8988T (cell line): ENCODE data around the gene CFAP46.

Experiments used
- DNase-seq: peaks from one replicate; pipeline ENCODE4 v3.0.0; 2011

Gene CFAP46

DNA sequence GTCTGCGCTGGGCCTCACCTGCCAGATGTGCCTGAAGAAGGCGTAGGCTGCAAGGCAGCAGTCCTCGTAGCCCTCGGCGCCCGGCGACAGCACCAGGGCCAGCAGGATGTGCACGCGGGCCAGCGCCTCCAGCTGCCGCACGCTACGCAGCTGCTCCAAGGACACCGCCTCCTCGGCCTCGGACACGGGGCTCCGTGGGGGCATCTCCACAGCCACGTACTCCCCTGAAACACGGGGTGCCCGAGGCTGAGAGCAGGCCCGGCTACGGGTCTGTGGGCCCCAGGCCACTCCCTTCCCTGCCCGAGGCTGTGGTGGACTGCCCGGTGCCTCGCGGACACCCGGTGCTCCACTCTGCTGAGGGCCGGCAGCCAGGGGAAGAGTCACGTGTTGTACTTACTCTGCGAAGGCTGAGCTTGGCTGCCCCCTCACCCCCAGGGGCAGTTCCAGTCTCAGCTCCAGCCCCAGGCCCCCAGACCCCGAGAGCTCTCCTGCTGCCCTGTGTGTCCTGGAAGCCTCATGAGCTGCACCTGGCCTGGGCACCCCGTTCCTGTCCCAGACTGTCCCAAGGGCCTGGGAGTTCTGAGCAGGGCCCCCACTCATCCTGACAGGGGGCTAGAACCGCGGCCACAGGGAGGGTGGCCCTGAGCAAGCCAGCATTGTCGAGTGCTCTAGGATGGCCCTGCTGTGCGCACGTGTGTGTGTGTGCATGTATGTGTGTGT, 62.8 kb downstream of the CFAP46 start:
- no peak for DNase-seq

DNA sequence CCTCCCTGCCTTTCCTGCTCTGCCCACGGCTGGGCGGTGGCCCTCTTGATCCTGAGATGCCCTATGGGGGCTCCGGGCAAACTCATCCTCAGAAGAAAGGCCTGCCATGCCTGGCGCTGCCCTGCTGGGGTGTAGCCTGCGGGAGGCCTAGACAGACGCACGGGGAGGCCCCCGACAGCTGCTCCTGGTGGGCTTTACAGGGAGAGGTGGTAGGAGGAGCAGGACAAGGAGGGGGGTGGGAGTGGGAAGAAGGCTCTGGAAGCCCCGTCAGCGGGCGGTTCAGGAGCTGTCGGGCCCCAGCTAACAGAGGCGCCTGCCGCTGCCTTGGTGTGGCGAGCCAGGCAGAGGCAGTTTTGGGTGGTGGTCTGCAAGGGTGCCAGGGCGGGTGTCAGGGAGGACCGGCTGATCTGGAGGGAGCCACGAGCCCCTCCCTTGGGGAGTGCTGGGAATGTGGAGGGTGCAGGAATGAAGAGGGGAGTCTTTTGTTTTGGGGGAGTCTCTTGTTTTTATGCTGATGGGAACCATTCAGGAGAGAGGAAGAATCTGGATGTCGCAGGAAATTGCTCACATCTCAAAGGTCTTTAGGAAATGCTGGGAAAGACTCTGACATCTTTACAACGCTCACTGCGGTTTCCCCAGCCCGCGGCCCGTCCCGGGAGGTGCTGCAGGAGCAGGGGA, 63.5 kb downstream of the CFAP46 start:
- DNase-seq, result no peak

DNA sequence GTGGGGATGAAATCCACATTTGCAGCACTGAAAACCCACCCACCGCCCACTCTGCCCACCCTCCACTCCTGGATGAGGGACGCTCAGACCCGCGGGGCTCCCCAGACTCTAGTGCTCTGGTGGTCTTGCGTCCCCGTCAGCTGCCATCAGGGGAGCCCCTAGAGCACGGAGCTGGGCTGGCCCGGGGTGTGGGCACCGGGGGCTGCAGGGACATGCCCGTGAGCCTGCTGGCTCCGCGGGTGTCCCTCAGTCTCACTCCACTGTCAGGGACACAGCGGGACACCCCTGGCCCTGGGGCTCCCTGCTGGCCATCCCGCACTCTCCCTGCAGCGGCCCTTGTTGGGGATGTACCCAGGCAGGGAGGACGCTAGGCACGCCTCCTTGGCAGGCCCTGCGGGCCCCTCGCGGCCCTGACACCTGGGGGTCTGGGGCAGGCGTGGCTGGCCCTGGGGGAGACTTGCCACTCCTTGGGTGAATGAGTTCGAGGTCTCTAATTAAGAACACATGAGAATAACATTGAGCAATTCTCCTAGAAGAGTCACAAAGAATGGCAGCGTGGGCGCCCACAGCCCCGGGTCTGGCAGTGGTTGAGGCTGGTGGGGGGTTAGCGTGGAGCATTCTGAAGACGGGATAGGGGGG, 64.2 kb downstream of the CFAP46 start:
- no peak for DNase-seq

DNA sequence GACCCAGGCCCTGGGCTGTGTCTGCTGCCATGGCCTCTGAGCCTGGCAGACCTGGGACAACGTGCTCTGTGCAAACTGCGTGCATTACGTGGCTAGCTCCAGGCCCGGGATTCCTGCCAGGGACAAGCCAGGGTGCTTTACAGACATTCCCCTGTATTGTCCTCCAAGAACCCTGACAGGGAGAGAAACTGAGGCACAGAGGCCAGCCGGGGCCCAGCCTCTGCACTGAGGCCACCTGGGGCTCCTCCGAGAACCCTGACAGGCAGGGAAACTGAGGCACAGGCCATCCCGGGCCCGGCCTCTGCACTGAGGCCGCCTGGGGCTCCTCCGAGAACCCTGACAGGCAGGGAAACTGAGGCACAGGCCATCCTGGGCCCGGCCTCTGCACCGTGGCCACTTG, 64.9 kb downstream of the CFAP46 start:
- DNase-seq, result no peak

DNA sequence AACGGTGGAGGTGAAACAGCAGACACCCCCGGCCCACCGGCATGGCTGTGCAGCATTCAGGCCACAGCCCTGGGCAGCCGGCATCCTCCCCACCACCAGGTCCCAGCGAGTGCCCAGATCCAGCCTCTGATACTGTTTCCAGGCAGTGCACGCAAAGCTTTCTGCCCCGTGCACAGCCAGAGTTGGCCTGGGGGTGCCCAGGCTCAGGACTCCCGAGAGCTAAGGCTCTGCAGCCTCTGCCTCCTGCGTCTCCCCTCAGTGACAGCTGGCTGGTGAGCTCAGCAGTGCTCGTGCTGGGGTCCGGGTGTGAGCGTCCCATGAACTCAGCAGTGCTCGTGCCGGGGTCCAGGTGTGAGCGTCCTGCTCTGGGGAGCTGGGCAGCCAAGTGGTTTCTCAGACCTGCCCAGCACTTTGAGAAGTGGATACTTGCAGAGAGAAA, 65.4 kb downstream of the CFAP46 start:
- DNase-seq, result no peak

DNA sequence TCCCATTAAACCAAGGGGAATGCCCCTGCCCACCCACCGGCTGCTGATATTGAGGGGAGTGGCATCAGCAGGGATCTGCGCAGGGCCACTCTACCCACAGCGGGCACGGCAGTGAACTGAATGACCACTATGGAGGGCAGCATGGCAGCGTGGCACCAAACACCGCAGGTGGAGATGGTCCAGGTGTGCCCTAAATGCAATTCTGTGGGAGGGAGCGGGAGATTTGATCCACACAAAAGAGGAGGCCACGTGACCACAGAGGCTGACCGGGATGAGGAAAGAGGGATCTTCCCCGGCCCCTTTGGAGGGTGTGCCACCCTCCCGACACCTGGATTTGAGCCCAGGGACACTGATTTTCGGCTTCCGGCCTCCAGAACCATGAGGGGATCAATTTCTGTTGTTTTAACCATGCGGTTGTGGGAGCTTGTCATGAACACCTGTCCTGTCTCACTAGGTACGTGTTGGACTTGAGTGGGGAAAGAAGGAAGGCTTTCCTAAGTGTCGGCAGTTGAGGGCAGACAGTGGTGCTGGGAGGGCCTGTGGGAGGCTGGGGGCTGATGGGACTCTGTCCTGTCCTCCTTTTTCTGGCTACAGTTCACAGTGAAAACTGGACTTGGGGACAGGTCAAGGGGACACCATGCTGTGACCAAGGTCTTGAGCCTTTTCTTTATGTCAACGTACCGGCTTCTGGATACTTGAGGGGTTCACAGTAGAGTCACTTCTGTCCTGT, 66.1 kb downstream of the CFAP46 start:
- DNase-seq, result no peak

DNA sequence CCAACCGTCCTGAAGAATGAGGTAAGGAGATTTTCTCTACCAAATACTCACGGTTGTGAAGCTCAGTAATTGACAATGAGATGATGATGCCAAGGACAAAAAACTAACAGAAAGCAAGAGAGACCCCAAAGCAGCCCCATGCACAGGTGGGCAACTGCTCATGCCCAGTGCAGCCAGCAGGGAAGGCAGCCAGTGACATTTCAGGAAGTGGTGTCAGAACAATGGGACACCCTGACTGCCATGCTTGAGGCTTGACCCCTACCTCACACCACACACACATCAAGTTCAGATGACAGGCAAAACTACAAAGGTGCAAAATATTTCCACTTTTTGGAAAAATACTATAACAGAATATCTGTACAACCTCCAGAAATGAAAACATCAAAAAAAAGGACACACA, 66.9 kb downstream of the CFAP46 start:
- no peak for DNase-seq

DNA sequence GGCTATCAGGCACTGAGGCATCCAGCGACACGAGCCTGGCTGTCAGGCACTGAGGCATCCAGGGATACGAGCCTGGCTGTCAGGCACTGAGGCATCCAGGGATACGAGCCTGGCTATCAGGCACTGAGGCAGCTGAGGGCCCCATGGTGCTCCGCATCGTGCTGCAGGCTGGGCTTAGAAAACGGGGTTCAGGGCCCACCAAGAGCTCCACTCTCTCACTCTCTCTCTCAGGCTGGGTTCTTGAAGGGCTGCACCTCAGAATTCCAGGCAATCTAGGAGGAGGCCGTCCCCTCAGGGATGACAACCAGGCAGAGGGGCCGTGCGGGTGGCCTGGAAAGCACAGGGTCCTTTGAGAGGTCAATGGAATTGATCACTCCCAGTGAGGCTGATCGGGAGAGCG, 69.0 kb downstream of the CFAP46 start:
- DNase-seq, result no peak

DNA sequence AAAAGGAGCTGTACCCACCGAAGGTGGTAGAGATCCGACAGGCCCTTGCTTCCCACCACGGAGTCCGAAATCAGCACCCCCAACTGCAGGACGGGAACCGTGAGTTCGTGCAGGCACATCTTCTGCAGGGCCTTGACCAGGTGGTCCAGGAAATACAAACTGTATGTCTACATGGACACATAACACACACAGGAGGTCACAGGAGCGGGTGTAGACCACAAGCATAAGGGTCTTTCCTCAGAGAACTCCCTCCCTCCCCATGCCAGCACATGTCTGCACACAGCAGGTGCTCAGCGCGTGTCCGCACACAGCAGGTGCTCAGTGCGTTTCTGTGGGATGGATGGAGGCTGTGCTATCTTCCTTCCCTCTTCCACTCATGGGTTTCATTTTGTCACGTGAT, 69.7 kb downstream of the CFAP46 start:
- no peak for DNase-seq

DNA sequence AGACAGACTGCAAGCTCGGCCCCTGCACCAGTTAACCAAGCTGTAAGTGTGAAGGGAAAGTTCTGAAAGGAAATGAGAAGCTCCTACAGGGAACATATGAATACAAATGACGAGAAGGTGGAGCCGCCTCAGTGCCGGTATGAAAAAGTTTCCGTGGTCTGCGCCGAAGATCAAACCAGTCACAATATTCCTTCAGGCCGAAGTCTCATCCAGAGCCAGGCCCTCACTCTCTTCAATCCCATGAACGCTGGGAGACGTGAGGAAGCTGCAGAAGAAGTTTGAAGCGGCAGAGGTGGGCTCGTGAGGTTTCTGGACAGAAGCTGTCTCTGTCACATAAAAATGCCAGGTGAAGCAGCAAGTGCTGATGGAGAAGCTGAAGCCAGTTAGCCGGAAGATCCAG, 71.9 kb downstream of the CFAP46 start:
- no peak for DNase-seq

DNA sequence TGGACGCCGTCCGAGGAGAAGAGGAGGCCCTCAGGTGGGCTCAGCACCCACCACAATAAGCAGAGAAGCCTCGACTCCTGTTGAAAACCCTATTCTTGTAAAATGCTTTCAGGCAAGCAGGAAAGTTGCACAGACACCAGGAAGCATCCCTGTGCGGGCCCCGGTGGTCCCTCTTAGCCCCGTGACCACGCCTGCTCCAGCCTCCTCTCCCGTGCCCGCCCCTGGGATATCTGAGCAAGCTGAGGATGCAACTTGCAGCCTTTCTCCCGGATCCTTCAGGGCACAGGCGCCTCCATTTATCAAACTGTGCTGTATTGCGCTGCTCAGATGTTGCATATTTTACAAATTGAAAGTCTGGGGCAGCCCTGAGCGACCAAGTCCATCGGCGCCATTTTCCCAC, 72.7 kb downstream of the CFAP46 start:
- no peak for DNase-seq

DNA sequence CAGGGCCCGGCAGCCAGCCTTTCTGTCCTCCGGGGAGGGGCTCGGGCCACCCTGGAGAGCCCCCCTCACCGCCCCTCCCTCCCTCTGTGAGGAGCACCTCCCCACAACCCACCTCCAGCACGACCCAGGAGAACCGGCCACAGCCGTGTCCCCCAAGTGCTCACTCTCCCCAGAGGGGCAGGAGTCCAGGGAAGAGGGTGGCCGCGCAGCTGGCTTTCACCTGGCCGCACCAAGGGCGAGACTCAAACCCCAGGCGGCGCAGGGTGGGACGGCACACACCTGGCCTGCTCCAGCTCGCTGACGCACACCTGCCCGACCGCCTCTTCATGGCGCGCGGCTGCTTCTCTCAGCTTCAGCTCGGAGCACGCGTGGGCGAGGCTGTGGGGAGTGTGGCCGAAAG, 73.4 kb downstream of the CFAP46 start:
- DNase-seq, result no peak

DNA sequence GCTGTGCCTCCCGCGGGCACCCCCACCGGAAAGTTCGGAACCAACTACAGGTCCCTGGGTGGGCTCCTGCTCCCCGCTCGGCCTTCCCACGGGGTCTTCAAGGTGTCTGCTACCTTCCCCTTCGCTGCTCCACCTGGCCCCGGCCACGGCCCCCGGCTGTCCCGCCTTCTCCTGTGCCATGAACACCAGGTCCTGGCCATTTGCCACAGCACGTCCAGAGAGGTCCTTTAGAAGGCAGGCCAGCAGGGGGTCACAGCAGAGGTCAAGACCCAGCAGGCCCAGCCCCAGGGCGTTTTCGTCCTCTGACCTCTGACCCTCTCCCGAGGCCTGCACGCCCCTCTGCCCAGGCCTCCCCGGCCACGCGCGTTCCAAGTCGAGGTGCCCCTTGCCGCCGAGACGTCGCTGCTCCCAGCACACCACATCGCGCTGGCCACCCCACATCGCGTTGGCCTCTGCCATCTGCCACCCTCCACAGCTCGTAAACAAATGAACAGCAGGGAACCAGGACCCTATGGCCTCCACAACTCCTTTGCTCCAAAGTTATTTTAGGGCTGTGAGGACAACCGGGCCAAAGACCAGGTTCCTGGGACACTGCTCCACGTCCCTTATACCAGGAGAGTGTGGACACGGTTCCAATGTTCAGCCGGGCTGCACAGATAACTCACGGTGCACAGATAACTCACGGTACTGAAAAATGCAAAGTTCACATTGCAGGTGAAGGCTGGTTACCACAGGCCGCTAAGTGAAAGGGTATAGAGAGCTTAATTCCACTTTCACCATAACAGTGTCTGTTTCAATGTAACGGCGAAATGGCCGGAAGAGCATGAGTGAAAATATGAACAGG, 74.3 kb downstream of the CFAP46 start:
- no peak for DNase-seq

DNA sequence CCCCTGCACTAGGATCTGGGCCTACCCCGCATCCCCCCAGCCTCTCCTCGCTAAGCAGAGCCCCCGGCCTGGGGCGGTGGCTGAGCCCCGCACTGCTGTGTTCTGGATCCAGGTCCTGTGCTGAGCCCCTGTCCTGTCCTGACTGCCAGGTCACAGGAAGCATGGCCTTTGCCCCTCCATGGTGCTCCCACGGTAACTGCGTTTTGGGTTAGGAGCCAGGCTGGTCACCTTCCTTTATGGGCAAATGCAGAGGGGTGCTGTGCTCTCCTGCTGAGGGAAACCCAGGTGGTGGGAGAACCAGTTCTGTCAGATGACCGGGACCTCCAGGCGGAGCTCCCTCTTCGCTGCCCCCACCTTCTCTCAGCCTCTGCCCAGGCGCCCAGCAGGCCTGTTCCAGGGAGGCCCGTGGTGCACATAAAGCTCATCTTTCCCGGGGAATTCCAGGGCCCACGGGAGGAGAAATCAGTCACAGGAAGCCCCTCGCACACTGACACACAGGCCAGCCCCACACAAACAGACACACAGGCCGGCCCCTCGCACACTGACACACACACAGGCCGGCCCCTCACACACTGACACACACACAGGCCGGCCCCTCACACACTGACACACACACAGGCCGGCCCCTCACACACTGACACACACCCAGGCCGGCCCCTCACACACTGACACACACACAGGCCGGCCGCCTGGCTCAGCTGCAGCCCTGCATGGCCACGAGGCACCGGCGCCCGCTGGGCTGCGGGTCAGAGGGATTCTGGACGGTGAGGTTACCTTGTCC, 75.6 kb downstream of the CFAP46 start:
- DNase-seq, result no peak

DNA sequence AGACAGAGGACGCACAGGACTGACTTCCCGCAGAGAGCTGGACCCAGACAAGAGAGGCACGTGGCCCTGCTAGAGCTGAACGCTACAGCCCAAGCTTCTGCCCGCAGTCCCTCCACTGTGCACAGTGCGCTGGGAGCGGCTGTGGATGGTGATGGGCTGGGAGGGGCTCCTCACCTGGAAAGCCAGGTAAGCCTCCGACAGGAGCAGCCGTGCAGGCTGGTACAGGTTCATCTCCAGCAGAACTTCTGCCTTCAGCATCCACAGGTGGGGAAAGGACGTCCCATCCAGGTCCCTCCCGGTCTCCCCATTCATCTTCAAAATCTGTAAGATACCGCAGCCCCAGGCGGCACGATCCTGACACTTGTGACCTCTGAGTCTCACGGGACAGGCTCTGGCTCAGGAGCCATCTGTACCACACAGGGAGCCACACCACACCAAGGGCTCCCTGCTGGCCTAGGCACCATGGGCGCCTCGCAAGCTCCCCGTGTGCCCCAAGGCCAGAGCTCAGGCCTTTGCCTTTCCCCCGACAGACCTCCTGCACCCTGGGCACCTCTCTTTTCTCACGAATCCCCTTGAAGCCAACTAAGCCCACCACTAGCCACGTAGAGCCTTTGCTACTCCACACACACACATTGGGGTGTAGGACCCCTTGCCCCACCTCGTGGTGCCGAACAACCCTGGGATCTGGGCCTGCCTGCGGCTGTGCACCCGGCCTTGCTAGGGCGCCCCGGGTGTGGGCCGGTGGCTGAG, 76.3 kb downstream of the CFAP46 start:
- no peak for DNase-seq

DNA sequence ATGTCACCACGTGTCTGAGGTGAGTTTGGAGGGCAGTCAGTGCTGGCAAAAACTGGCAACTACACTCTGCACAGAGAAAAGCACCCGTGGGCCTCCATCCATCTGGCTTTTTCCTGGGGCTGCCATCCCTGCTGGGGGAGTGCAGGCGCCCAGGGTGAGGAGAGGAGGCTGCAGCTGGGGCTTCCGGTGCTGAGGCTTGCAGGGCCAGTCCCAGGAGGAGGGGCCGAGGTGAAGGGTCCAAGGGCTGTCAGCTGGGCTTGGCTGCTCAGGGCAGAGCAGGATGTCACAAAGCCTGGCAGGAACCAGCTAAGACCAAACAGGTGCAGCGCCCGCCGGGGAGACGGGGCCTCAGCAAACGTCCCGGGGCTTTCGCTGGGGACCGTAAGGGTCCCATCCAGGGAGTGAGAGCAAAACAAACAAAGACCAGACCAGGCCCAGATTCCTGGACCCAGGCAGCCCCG, 77.2 kb downstream of the CFAP46 start:
- no peak for DNase-seq

DNA sequence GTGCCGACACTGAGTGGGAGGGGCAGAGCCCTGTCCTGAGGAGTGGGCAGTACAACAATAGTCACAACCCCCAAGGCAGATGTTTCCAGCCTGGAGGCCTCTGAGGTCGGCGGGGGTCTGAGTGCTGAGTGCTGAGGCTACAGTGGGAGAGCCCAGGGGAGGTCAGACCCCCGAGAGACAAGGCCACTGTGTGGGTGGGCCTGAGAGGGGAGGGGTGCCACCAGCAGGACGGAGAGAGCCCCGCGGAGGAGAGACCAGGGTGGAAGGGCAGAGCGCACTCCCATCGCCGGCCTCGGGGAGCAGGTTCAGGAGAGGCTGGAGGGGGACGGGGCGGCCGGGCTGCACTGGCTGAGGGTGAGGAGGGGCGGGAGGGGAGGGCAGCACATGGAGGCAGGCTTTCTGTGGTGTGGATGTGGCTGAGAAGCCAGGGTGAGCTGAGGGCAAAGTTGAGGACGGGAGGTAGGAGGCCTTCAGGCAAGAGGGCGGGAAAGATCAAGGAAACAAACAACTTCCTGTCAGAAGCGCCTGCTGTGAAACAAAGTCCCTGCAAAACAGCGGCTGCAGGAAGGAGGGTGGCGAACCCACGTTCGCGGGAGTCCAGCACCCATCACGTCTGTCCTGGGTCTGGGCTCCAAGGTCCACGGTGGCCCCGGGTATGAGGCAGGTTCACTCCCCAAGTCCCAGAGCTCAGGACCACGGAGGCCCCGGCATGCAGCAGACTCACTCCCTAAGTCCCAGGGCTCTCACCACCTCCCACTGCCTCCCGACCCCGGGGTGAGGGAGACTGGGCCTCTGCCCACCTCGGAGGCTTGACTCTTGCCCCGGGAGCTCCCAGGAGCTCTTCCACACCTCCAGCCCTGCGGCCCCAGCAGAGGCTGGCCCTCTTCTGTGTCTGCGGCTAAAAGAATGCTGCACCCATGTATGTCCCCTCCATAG, 79.6 kb downstream of the CFAP46 start:
- DNase-seq, result no peak

DNA sequence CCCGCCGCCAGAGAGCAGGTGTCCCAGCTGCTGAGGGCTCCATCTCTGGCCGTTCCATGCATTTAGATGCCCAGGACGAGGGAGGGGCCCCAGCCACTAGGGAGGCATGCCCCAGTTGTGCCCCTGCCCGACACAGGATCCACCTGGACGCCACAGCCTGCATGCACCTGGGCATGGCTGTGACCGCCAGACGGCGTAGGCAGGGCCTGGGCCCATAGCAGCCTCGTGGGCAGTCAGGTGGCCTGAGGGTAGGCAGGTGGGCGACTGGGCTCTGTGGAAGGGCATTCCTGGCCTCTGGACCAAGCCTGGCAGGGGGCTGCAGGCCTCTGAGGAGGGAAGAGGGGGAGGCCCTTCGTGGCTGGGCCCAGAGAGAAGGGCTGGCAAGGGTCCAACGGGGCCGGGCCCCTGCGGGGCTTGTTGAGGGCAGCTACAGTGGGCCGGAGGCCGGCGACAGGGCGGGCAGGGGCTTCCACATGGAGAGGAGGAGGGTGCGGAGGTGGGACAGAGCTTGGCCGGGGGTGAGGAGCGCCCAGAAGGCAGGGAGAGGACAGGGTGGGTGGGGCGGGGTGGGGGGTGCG, 80.4 kb downstream of the CFAP46 start:
- no peak for DNase-seq

DNA sequence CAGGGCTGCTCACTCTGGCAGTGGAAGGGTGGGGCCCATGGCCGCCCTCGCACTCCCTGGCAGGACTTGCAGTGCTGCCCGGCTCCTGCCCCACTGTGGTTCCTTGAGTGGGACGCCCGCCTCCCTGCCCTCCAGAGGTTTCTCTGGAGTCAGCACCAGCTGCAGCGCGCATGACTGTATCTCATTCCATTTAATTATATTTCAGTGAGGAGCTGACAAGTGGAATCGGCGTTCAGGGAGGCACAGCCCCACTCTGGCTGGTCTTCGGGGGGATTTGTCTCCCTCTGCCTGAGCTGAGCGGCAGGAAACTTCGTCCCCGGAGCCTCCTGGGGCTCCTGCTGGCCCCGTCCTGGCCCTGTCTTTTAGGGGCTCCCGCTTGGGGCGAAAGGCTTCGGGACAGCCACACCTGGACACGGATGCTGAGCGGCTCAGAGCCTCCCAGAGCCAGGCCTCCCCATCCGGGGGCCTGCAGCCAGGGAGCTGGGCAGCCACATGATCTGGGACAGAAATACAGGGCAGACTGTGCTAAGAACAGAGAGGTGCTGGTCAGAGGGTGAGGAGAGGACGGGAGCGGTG, 81.2 kb downstream of the CFAP46 start:
- no peak for DNase-seq
